Breast epithelium (tissue), 4 donors: Measurements from ENCODE around the gene MICALL2. TPM values are rescaled to one million over a fixed set of nuclear protein-coding genes. Genes with fewer than 3 reads are reported as not detected.

Experiments used
- DNase-seq, 2 donors: peaks; one replicate each; pipeline ENCODE4 v3.0.0-alpha.2; 2019; ENCODE audit warnings: low spot score in 2 of 2
- H3K27ac ChIP-seq, 2 donors: fragments of 200-600 bp; sonication (generic) in 1 of 2; one replicate each; pipeline ENCODE4 v1.5.1; 2016 to 2019; ENCODE audit warnings: mild to moderate bottlenecking in 1 of 2
- H3K27me3 ChIP-seq, 2 donors: fragments of 200-600 bp; sonication (generic) in 1 of 2; one replicate each; pipeline versions ENCODE4 v1.5.1 to v1.6.0; 2017 to 2019; ENCODE audit warnings: control low read depth in 1 of 2, mild to moderate bottlenecking in 1 of 2
- H3K36me3 ChIP-seq: fragments of 200-600 bp; one replicate; pipeline ENCODE4 v1.5.1; 2019
- H3K4me1 ChIP-seq, 2 donors: fragments of 200-600 bp; sonication (generic); one replicate each; pipeline ENCODE4 v1.5.1; 2016 to 2019; ENCODE audit warnings: control low read depth in 1 of 2
- H3K4me3 ChIP-seq, 3 donors: fragments of 200-600 bp; sonication (generic); 1 replicate in 2 of 3; 2 replicates in 1 of 3; pipeline ENCODE4 v1.5.1; 2016 to 2019; ENCODE audit warnings: mild to moderate bottlenecking in 3 of 3, moderate library complexity in 2 of 3
- H3K9me3 ChIP-seq, 2 donors: fragments of 200-600 bp; sonication (generic) in 1 of 2; one replicate each; pipeline ENCODE4 v1.5.1; 2016 to 2019; ENCODE audit warnings: control low read depth in 1 of 2
- CTCF ChIP-seq, 3 donors: fragments of 450-650 bp; IDR thresholded peaks; one replicate each; pipeline ENCODE4 v1.5.1; 2016 to 2017; ENCODE audit warnings: antibody characterized with exemption in 3 of 3, mild to moderate bottlenecking in 3 of 3, moderate library complexity in 3 of 3
- POLR2A ChIP-seq: fragments of 450-650 bp; IDR thresholded peaks from one replicate; pipeline ENCODE4 v1.6.1; 2016; ENCODE audit warnings: antibody characterized with exemption, mild to moderate bottlenecking, moderate library complexity
- POLR2AphosphoS5 ChIP-seq, 3 donors: sonication (generic); formaldehyde crosslinking; IDR thresholded peaks; one replicate each; pipeline ENCODE4 v1.6.1; 2017; ENCODE audit warnings: antibody characterized with exemption in 3 of 3
- intact Hi-C: fragments of 100-400 bp; cut with DNase I; formaldehyde crosslinking; loops from one replicate; pipeline ENCODE4 v1.15.1; 2023; ENCODE audit warnings: low total_unique reads
- total RNA-seq, 3 donors: library from RNA; depleted of rRNA; stranded (reverse); fragments of >200 nt; gene quantifications; one replicate each; pipeline ENCODE4 v1.1.0, GENCODE V29; 2016

The MICALL2 gene
- total RNA-seq, 3 donors from 2014 or later = 4.0 to 20.0 (median 15.8) TPM

GRCh38 chr7:1492640-1493039, 33.4 kb upstream of the MICALL2 start:
- Histone ChIP-seq H3K9me3 (no peaks in the 10 kb centered on the region), H3K4me1 (no peaks in the 10 kb centered on the region), H3K4me3 (no peak overlapping the region), H3K27ac (no peak overlapping the region), H3K36me3 (peaks cover 29% of the 10 kb centered on the region), H3K27me3 (no peaks in the 10 kb centered on the region)
- TF ChIP-seq CTCF (IDR thresholded peaks at IDR 0.05) = no peak
- TF ChIP-seq POLR2AphosphoS5 (IDR thresholded peaks at IDR 0.05) = no peak
- TF ChIP-seq POLR2A = no peak
- intact Hi-C loops = no loop called here
- DNase-seq = no peak

- no peaks in the 10 kb centered on the region for H3K9me3 ChIP-seq
- H3K27ac ChIP-seq = no peak overlapping the region
- TF ChIP-seq CTCF (IDR thresholded peaks at IDR 0.05) (no peak), POLR2AphosphoS5 (IDR thresholded peaks at IDR 0.05) (no peak), POLR2A (no peak)
- H3K4me1 ChIP-seq = no peaks in the 10 kb centered on the region
- intact Hi-C loops = no loop called here
- DNase-seq = no peak
- no peak overlapping the region for H3K4me3 ChIP-seq
- H3K36me3 ChIP-seq = peaks cover 29% of the 10 kb centered on the region
- H3K27me3 ChIP-seq = no peaks in the 10 kb centered on the region
Observed at GRCh38 chr7:1492221-1492620, 33.0 kb upstream of the MICALL2 start.

- Histone ChIP-seq H3K4me1 (no peaks in the 10 kb centered on the region), H3K36me3 (peaks cover 26% of the 10 kb centered on the region), H3K27ac (no peak overlapping the region), H3K27me3 (no peaks in the 10 kb centered on the region), H3K4me3 (no peak overlapping the region), H3K9me3 (no peaks in the 10 kb centered on the region)
- intact Hi-C loops = no loop called here
- TF ChIP-seq POLR2AphosphoS5 (IDR thresholded peaks at IDR 0.05) (no peak), POLR2A (no peak), CTCF (IDR thresholded peaks at IDR 0.05) (no peak)
- DNase-seq = no peak
Observed at GRCh38 chr7:1490837-1491236, 31.6 kb upstream of the MICALL2 start.

- DNase-seq = no peak
- peaks cover 17% of the 10 kb centered on the region for H3K36me3 ChIP-seq
- no peaks in the 10 kb centered on the region for H3K27me3 ChIP-seq
- H3K9me3 ChIP-seq = no peaks in the 10 kb centered on the region
- intact Hi-C loops = no loop called here
- no peaks in the 10 kb centered on the region for H3K4me1 ChIP-seq
- H3K4me3 ChIP-seq = no peak overlapping the region
- no peak overlapping the region for H3K27ac ChIP-seq
- TF ChIP-seq CTCF (IDR thresholded peaks at IDR 0.05) = no peak
- no peak for TF ChIP-seq POLR2A
- no peak for TF ChIP-seq POLR2AphosphoS5 (IDR thresholded peaks at IDR 0.05)
Observed at GRCh38 chr7:1489336-1489735, 30.1 kb upstream of the MICALL2 start.

- no peak overlapping the region for H3K4me3 ChIP-seq
- DNase-seq = no peak
- H3K36me3 ChIP-seq = peaks cover 17% of the 10 kb centered on the region
- intact Hi-C loops = no loop called here
- TF ChIP-seq CTCF (IDR thresholded peaks at IDR 0.05) (no peak), POLR2A (no peak), POLR2AphosphoS5 (IDR thresholded peaks at IDR 0.05) (no peak)
- H3K4me1 ChIP-seq = no peaks in the 10 kb centered on the region
- H3K27ac ChIP-seq = no peak overlapping the region
- no peaks in the 10 kb centered on the region for H3K27me3 ChIP-seq
- no peaks in the 10 kb centered on the region for H3K9me3 ChIP-seq
Observed at GRCh38 chr7:1488016-1488415, 28.7 kb upstream of the MICALL2 start.
